OCI-LY1 (cell line): Measurements from ENCODE around the gene BNC1.

ENCODE experiments used
- H2AFZ ChIP-seq: fragments of 200-600 bp; sonication (generic), shearing (Covaris generic); 2 replicates; pipeline ENCODE4 v1.6.0; 2014; ENCODE audit warnings: antibody characterized with exemption, mild to moderate bottlenecking, low read length
- H3F3A ChIP-seq: fragments of 200-600 bp; sonication (generic), shearing (Covaris generic); 2 replicates; pipeline ENCODE4 v1.6.0; 2014; ENCODE audit warnings: mild to moderate bottlenecking, antibody characterized with exemption, low read length, moderate library complexity; ENCODE audit not compliant: insufficient read depth
- H3K27ac ChIP-seq: fragments of 200-600 bp; sonication (generic); 2 replicates; pipeline ENCODE4 v1.5.1; 2014; ENCODE audit warnings: low read length, mixed run types, mild to moderate bottlenecking, low read depth; ENCODE audit not compliant: poor library complexity, severe bottlenecking
- H3K27me3 ChIP-seq: fragments of 200-600 bp; sonication (generic); 2 replicates; pipeline ENCODE4 v1.6.0; 2014; ENCODE audit warnings: antibody characterized with exemption, mild to moderate bottlenecking, low read length, moderate library complexity; ENCODE audit not compliant: insufficient read depth
- H3K36me3 ChIP-seq: fragments of 200-600 bp; sonication (generic); 2 replicates; pipeline ENCODE4 v1.6.1; 2014; ENCODE audit warnings: mild to moderate bottlenecking, antibody characterized with exemption, low read length, moderate library complexity, mixed read lengths; ENCODE audit not compliant: insufficient read depth
- H3K4me1 ChIP-seq: fragments of 200-600 bp; sonication (generic); 2 replicates; pipeline ENCODE4 v1.5.1; 2014; ENCODE audit warnings: mild to moderate bottlenecking, low read length, moderate library complexity; ENCODE audit not compliant: insufficient read depth, severe bottlenecking
- H3K4me2 ChIP-seq: fragments of 200-600 bp; sonication (generic), shearing (Covaris generic); 2 replicates; pipeline ENCODE4 v1.6.1; 2014; ENCODE audit warnings: low read length
- H3K4me3 ChIP-seq: fragments of 200-600 bp; sonication (generic); 2 replicates; pipeline ENCODE4 v1.5.1; 2014; ENCODE audit warnings: low read length, low read depth, mild to moderate bottlenecking, mixed read lengths; ENCODE audit not compliant: poor library complexity, severe bottlenecking
- H3K79me2 ChIP-seq: fragments of 200-600 bp; shearing (Covaris generic); 2 replicates; pipeline ENCODE4 v1.6.1; 2016; ENCODE audit warnings: mixed run types, low read length, mixed read lengths; ENCODE audit not compliant: insufficient read depth
- H3K9ac ChIP-seq: fragments of 200-600 bp; sonication (generic), shearing (Covaris generic); 2 replicates; pipeline ENCODE4 v1.6.1; 2014; ENCODE audit warnings: mild to moderate bottlenecking, low read length, mixed read lengths
- H3K9me2 ChIP-seq: fragments of 200-600 bp; sonication (generic), shearing (Covaris generic); 2 replicates; pipeline ENCODE4 v1.6.1; 2014; ENCODE audit warnings: low read depth, mild to moderate bottlenecking, low read length, mixed read lengths
- H3K9me3 ChIP-seq: fragments of 200-600 bp; shearing (Covaris generic); 2 replicates; pipeline ENCODE4 v1.6.1; 2014; ENCODE audit warnings: low read length, mixed read lengths
- H4K20me1 ChIP-seq: fragments of 200-600 bp; sonication (generic), shearing (Covaris generic); 2 replicates; pipeline ENCODE4 v1.6.0; 2016; ENCODE audit warnings: mild to moderate bottlenecking, low read length; ENCODE audit not compliant: insufficient read depth
- EZH2 ChIP-seq: fragments of 200-600 bp; sonication (generic), shearing (Covaris generic); IDR thresholded peaks from 2 replicates; pipeline ENCODE4 v1.8.0; 2017; ENCODE audit warnings: borderline replicate concordance, mixed run types, mild to moderate bottlenecking, antibody characterized with exemption, low read length, moderate library complexity, mixed read lengths
- TF ChIP-seq, protein P1 (sequence below): fragments of 200-600 bp; sonication (generic), shearing (Covaris generic); IDR thresholded peaks from 2 replicates; pipeline ENCODE4 v1.5.1; 2017; ENCODE audit warnings: mild to moderate bottlenecking, antibody characterized with exemption, low read length, moderate library complexity, mixed read lengths

BNC1 gene

DNA sequence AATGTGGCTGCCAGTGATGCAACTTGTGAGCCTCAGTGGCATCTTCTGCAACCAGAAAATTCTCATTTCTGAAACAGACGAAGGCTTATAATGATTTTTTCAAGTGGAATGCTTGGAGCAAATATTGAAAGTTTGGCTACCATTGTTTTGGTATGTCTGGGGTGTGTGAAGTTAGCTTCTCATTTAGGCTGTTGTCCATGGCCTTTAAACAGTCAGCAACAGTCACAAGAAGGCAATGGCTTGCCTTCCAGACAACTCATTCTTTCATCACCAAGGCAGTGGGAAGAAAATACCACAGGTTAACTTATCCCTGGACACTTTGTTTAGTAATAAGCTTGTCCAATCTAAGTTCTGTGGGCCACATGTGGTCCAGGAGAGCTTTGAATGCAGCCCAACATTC, 4.7 kb upstream of the BNC1 start:
- H3K4me3 ChIP-seq: no peak overlapping the region
- H3K9me3 ChIP-seq: no peaks in the 10 kb centered on the region
- TF ChIP-seq, protein P1, sequence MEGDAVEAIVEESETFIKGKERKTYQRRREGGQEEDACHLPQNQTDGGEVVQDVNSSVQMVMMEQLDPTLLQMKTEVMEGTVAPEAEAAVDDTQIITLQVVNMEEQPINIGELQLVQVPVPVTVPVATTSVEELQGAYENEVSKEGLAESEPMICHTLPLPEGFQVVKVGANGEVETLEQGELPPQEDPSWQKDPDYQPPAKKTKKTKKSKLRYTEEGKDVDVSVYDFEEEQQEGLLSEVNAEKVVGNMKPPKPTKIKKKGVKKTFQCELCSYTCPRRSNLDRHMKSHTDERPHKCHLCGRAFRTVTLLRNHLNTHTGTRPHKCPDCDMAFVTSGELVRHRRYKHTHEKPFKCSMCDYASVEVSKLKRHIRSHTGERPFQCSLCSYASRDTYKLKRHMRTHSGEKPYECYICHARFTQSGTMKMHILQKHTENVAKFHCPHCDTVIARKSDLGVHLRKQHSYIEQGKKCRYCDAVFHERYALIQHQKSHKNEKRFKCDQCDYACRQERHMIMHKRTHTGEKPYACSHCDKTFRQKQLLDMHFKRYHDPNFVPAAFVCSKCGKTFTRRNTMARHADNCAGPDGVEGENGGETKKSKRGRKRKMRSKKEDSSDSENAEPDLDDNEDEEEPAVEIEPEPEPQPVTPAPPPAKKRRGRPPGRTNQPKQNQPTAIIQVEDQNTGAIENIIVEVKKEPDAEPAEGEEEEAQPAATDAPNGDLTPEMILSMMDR: no peak
- TF ChIP-seq EZH2: no peak
- no peak overlapping the region for H2AFZ ChIP-seq
- no peaks in the 10 kb centered on the region for H4K20me1 ChIP-seq
- no peaks in the 10 kb centered on the region for H3K9me2 ChIP-seq
- no peaks in the 10 kb centered on the region for H3K79me2 ChIP-seq
- no peaks in the 10 kb centered on the region for H3K36me3 ChIP-seq
- no peaks in the 10 kb centered on the region for H3F3A ChIP-seq
- no peak overlapping the region for H3K27ac ChIP-seq
- no peaks in the 10 kb centered on the region for H3K27me3 ChIP-seq
- H3K4me2 ChIP-seq: no peak overlapping the region
- no peak overlapping the region for H3K9ac ChIP-seq
- no peaks in the 10 kb centered on the region for H3K4me1 ChIP-seq

DNA sequence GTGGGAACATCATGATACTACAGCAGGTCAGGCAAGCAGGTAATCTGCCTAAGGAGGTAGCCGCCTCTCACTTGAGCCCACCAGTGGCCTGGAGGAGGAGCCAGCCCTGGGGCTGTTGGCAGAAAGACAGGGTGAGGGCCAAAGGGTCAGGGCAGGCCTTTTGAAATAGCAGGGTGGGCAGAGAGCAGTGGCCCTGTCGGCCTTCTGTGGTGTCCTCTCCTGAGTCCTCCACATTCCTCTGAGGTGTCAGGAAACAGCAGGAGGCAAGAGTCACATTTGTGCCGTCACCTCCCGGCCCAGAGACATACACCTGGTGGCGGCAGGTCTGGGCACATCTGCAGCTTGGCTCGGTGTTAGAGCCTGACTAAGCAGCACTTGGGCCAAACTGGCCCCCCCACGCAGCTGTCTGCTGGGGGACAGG, 3.9 kb upstream of the BNC1 start:
- Histone ChIP-seq H3K4me3 (no peak overlapping the region), H3K4me1 (no peaks in the 10 kb centered on the region), H3K4me2 (no peak overlapping the region), H3K9ac (no peak overlapping the region), H3F3A (no peaks in the 10 kb centered on the region), H3K36me3 (no peaks in the 10 kb centered on the region), H4K20me1 (no peaks in the 10 kb centered on the region), H3K9me3 (no peaks in the 10 kb centered on the region), H3K79me2 (no peaks in the 10 kb centered on the region), H2AFZ (no peak overlapping the region), H3K9me2 (no peaks in the 10 kb centered on the region), H3K27ac (no peak overlapping the region), H3K27me3 (no peaks in the 10 kb centered on the region)
- no peak for TF ChIP-seq EZH2
- TF ChIP-seq, protein P1: no peak

DNA sequence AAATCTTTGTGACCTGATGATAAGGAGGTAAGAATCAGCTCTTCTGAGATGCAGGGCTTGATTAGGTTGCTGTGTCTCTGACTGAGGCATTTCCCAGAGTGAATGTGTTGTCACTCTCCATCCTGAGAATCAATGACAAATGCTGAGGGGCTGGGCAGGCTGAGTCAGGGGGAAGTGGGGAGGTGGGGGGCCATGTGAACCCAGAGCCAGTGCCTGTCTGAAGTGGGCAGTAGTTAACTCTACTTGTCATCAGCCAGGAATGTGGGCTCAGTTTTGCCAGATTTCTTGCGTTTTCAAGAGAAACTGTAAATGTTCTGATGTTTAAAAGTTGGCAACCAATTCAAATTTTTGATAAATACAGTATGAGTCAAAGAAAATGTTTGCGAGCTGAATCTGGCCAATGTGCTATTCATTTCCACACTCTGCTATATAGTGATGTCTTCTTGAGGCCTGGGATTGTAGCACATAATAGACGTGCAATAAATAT, 3.1 kb upstream of the BNC1 start:
- Histone ChIP-seq H3K4me3 (no peak overlapping the region), H3K36me3 (no peaks in the 10 kb centered on the region), H3K9me2 (no peaks in the 10 kb centered on the region), H3K27me3 (no peaks in the 10 kb centered on the region), H3K4me1 (no peaks in the 10 kb centered on the region), H4K20me1 (no peaks in the 10 kb centered on the region), H3K9ac (no peak overlapping the region), H3K79me2 (no peaks in the 10 kb centered on the region), H3K9me3 (no peaks in the 10 kb centered on the region), H2AFZ (no peak overlapping the region), H3K4me2 (no peak overlapping the region), H3F3A (no peaks in the 10 kb centered on the region), H3K27ac (no peak overlapping the region)
- TF ChIP-seq, protein P1: no peak
- no peak for TF ChIP-seq EZH2
